Measurements from ENCODE around the gene CA10.

- TF ChIP-seq POLR2A (IDR thresholded peaks at IDR 0.05; ENCODE audit: low read depth, low read length), result no peak
- TF ChIP-seq POLR2AphosphoS5 (IDR thresholded peaks at IDR 0.05; ENCODE audit: low read depth, low read length), result no peak
These were observed 345.3 kb downstream of the CA10 start for GRCh38 chr17:51813140-51813783.
